Activated naive CD8-positive, alpha-beta T cell (primary cell): ENCODE results near the gene PBX2.
A peak's percentile ranks its signal among the peaks of the same experiment; 100 is the strongest.
"Not testable (repeated sequence)": the region's sequence is repeated elsewhere in the genome, so short reads cannot be mapped to it uniquely, and the experiment has no call there.

Experiments
- H3K27ac Mint-ChIP-seq: one replicate; pipeline ENCODE4 v1.8.0; 2021; ENCODE audit warnings: mixed read lengths
- H3K27me3 Mint-ChIP-seq: one replicate; pipeline ENCODE4 v1.8.0; 2021; ENCODE audit warnings: mixed read lengths
- H3K36me3 Mint-ChIP-seq: one replicate; pipeline ENCODE4 v1.8.0; 2021; ENCODE audit warnings: mixed read lengths
- H3K4me1 Mint-ChIP-seq: one replicate; pipeline ENCODE4 v1.8.0; 2021; ENCODE audit warnings: low read depth, mixed read lengths
- H3K4me3 Mint-ChIP-seq: one replicate; pipeline ENCODE4 v1.8.0; 2021; ENCODE audit warnings: mild to moderate bottlenecking, mixed read lengths
- H3K9me3 Mint-ChIP-seq: one replicate; pipeline ENCODE4 v1.8.0; 2021; ENCODE audit warnings: low read depth, mixed read lengths

The PBX2 gene

GRCh38 chr6:32212076-32212760 is 22.2 kb upstream of the PBX2 start:
- Mint-ChIP-seq H3K4me3 (no peak overlapping the region), H3K9me3 (no peaks in the 10 kb centered on the region), H3K4me1 (no peaks in the 10 kb centered on the region), H3K36me3 (no peaks in the 10 kb centered on the region), H3K27me3 (no peaks in the 10 kb centered on the region), H3K27ac (no peak overlapping the region)

DNA sequence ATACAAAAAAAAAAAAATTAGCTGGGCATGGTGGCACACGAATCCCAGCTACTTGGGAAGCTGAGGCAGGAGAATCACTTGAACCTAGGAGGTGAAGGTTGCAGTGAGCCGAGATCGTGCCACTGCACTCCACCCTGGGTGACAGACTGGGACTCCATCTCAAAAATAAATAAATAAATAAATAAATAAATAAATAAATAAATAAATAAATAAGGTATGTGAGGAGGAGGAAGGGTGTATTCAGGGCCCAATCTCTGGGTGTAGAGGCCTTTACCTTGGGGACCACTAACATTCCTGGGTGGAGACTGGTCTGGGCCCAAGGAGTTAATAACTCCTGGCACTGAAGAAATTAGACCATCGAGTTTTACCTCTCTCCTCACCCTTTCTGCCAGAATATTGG is 21.4 kb upstream of the PBX2 start:
- not testable (repeated sequence) for H3K27ac Mint-ChIP-seq, H3K9me3 Mint-ChIP-seq, H3K4me3 Mint-ChIP-seq, H3K4me1 Mint-ChIP-seq, H3K27me3 Mint-ChIP-seq, H3K36me3 Mint-ChIP-seq

DNA sequence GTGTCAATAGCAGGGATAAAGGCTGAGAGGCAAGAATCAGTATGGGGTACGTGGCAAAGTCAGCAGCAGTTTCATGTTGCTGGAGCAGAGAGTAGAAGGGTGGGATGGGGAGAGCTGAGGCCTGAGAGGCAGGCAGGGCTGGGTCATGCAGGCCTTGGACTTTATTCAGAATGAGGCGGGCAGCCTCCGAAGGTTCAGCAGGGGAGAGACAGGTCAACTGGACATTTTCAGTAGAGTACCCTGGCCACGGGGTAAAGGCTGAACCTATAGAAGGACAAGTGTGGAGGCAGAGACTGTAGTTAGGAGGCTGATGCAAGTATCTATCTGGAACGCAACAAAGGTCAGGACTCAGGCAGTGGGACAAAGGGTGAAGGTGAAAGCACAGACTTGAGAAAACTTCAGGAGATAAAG is 20.2 kb upstream of the PBX2 start:
- no peak overlapping the region for H3K27ac Mint-ChIP-seq
- no peaks in the 10 kb centered on the region for H3K9me3 Mint-ChIP-seq
- H3K4me3 Mint-ChIP-seq, result no peak overlapping the region
- no peaks in the 10 kb centered on the region for H3K27me3 Mint-ChIP-seq
- no peaks in the 10 kb centered on the region for H3K4me1 Mint-ChIP-seq
- H3K36me3 Mint-ChIP-seq, result no peaks in the 10 kb centered on the region

DNA sequence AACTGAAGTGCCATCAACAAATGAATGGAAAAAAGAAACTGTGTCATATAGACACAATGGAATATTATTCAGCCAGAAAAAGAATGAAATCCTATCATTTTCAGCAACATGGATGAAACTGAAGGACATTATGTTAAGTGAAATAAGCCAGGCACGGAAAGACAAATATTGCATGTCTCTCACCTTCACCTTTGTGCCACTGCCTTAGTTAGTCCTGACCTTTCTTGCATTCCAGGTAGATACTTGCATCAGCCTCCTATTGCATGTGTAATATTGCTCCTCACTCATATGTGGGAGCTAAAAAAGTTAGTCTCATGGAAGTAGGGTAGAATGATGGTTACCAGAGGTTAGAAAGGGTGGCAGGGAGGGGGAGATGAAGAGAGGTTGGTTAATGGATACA is 19.0 kb upstream of the PBX2 start:
- Mint-ChIP-seq H3K9me3 (no peaks in the 10 kb centered on the region), H3K4me3 (no peak overlapping the region), H3K27me3 (no peaks in the 10 kb centered on the region), H3K36me3 (no peaks in the 10 kb centered on the region), H3K4me1 (no peaks in the 10 kb centered on the region), H3K27ac (no peak overlapping the region)

DNA sequence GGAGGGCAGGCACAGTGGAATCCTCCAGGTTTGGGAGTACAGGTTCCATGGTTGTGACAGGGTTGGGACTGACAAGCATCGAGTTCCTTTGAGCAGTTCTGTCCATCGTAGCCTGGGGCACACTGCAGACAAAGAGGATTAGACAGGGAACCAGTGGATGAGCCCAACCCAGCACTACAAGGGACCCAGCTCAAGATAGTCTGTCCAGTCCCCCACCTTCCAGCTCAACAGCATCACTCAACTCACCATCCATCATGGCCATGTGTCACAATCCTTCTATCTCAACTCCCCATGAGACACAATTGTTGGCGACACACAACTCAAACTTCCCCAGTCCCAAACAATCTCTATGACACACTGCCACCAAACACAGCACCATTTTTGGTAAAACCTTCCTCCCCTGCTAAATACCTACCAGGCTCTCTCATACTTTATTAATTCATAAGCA is 14.3 kb upstream of the PBX2 start:
- H3K9me3 Mint-ChIP-seq, result no peaks in the 10 kb centered on the region
- H3K27ac Mint-ChIP-seq, result no peak overlapping the region
- no peaks in the 10 kb centered on the region for H3K4me1 Mint-ChIP-seq
- no peaks in the 10 kb centered on the region for H3K36me3 Mint-ChIP-seq
- no peaks in the 10 kb centered on the region for H3K27me3 Mint-ChIP-seq
- H3K4me3 Mint-ChIP-seq, result no peak overlapping the region

DNA sequence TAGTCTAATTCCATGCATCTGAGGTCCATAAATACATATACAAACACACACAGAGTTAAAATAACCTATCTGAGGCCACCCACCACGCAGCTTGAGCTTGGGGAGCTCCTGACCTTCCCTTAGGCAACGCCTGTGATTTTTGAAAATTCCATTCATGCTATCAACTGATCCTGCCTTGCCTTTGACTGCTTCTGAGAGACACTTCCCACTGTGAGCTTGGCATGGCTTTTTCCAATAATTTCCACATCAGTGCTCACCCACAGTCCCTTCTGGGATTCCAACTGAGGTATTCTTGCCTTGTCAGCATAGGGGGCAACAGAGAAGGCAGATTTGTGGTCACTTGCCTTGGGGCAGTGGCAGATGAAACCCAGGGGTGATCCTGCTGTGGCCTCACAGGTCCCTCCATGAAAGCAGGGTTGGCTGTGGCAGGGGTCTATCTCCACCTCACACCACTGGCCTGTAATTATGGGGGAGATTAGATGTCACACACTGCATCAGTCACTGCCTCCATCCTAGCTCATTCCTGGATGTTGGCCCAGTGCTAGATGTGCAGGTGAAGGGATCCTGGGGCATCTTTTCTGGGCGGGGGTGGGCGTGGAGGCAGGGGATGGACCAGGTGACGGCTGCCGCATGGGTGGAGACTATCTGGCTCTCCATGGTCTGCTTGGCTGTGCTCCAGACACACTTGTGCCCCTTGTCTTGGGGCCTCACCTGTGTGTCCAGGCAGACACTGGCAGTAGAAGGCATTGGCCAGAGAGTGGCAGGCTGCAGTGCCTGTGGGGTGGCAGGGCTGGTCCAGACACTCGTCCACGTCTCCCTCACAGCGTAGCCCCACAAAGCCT is 13.6 kb upstream of the PBX2 start:
- Mint-ChIP-seq H3K4me1 (no peaks in the 10 kb centered on the region), H3K4me3 (no peak overlapping the region), H3K27ac (no peak overlapping the region), H3K27me3 (no peaks in the 10 kb centered on the region), H3K9me3 (no peaks in the 10 kb centered on the region), H3K36me3 (no peaks in the 10 kb centered on the region)

- Mint-ChIP-seq H3K27me3 (no peaks in the 10 kb centered on the region), H3K4me1 (no peaks in the 10 kb centered on the region), H3K27ac (no peak overlapping the region), H3K4me3 (no peak overlapping the region), H3K9me3 (no peaks in the 10 kb centered on the region), H3K36me3 (no peaks in the 10 kb centered on the region)
Observed at GRCh38 chr6:32202186-32202585, 12.2 kb upstream of the PBX2 start.

DNA sequence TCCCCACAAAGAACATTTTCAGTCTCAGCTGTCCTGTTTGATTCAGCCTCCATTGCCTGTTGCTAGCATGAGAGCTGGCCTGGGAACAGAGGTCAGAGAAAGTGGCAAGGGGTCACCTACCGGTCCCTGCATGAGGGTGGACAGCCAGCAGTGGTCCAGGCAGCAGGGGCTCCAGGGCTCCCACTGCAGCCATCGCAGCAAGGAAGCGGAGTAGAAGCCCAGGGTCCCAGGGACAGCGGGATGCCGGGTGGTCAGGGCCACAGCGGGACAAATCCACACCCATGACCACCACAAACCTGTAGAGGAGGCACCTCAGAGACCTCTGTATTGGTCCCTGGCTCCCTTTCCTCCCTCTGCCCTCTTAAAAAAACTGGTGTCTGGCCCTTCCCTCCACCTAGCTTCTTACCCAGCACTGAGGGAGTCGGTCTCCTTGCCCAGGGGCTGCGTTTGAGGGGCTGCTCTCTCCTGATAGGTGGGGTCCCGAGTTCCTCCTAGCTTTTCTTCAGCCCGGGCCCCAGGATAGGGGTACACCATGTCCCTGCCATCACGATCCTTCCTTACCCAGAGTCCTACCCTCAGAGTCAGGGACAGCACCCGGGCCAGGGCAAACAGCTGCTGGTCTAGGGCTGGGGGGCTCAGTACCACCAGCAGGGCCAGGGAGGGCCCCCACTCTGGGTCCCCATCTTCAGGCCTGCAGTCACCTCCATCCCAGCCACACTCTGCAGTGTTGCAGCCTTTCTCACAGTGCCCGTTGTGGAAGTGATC is 10.9 kb upstream of the PBX2 start:
- peaks cover 4% of the 10 kb centered on the region for H3K4me1 Mint-ChIP-seq
- H3K27me3 Mint-ChIP-seq, result no peaks in the 10 kb centered on the region
- H3K9me3 Mint-ChIP-seq, result no peaks in the 10 kb centered on the region
- no peaks in the 10 kb centered on the region for H3K36me3 Mint-ChIP-seq
- H3K4me3 Mint-ChIP-seq, result no peak overlapping the region
- H3K27ac Mint-ChIP-seq, result no peak overlapping the region

DNA sequence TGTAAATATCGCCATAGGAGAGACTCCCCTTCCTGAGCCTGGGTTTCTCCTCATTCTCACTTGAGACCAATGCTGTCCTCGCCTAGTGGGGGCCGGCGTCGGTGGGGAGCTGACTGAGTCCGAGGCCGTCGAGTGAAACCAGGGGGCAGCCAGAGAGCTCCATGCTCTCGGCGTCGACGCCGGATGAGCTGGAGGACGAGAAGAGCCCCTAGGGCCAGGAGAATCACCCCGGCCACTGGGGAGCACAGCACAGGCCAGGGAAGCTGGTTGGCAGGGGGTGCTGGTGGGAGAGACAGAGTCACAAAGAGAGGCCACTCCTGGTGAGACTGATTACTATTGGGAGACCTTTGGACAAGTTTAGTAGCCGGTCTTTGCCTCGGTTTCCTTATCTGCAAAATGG is 8.9 kb upstream of the PBX2 start:
- Mint-ChIP-seq H3K36me3 (no peaks in the 10 kb centered on the region), H3K27ac (no peak overlapping the region), H3K4me3 (no peak overlapping the region), H3K27me3 (no peaks in the 10 kb centered on the region), H3K9me3 (no peaks in the 10 kb centered on the region), H3K4me1 (peaks cover 19% of the 10 kb centered on the region)

DNA sequence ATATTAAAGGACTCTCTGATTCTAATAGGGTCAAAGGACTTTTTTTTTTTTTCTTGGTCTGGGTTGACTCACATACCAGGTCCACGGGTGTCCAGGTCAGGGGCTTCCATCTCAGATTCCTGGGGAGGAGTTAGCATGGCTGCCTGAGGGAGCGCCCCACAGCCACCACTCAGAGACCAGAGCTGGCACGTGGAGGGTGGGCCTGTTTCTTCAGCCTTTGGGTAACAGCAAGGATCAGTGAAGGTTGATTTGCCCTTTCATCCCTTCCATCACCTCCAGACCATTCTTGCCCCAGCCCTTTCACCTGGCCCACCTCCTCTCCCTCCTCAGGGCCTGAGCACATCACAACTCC is 8.3 kb upstream of the PBX2 start:
- H3K27ac Mint-ChIP-seq, result peak overlapping the region; percentile 10
- no peaks in the 10 kb centered on the region for H3K27me3 Mint-ChIP-seq
- peaks cover 25% of the 10 kb centered on the region for H3K4me1 Mint-ChIP-seq
- no peak overlapping the region for H3K4me3 Mint-ChIP-seq
- no peaks in the 10 kb centered on the region for H3K9me3 Mint-ChIP-seq
- H3K36me3 Mint-ChIP-seq, result no peaks in the 10 kb centered on the region

- Mint-ChIP-seq H3K27ac (peak overlapping the region; percentile 97), H3K27me3 (no peaks in the 10 kb centered on the region), H3K4me1 (peaks cover 32% of the 10 kb centered on the region), H3K36me3 (no peaks in the 10 kb centered on the region), H3K9me3 (no peaks in the 10 kb centered on the region), H3K4me3 (peak overlapping the region; percentile 95)
Observed at GRCh38 chr6:32196682-32197616, 6.9 kb upstream of the PBX2 start.

- peak overlapping the region; percentile 95 for H3K4me3 Mint-ChIP-seq
- peak overlapping the region; percentile 97 for H3K27ac Mint-ChIP-seq
- H3K36me3 Mint-ChIP-seq, result no peaks in the 10 kb centered on the region
- peaks cover 39% of the 10 kb centered on the region for H3K4me1 Mint-ChIP-seq
- H3K9me3 Mint-ChIP-seq, result no peaks in the 10 kb centered on the region
- H3K27me3 Mint-ChIP-seq, result no peaks in the 10 kb centered on the region
Observed at GRCh38 chr6:32195902-32196681, 6.1 kb upstream of the PBX2 start.

GRCh38 chr6:32195652-32195901 is 5.6 kb upstream of the PBX2 start:
- Mint-ChIP-seq H3K27me3 (no peaks in the 10 kb centered on the region), H3K4me1 (peaks cover 41% of the 10 kb centered on the region), H3K27ac (peak overlapping the region; percentile 97), H3K36me3 (no peaks in the 10 kb centered on the region), H3K9me3 (no peaks in the 10 kb centered on the region), H3K4me3 (peak overlapping the region; percentile 95)
